Gastroesophageal sphincter (tissue), 4 donors: ENCODE data around the gene CAMKK1. TPM values are rescaled to one million over a fixed set of nuclear protein-coding genes. Genes with fewer than 3 reads are reported as not detected.
A peak's percentile ranks its signal among the peaks of the same experiment; 100 is the strongest.
"Not testable (repeated sequence)": the region's sequence is repeated elsewhere in the genome, so short reads cannot be mapped to it uniquely, and the experiment has no call there.

Experiments used
- ATAC-seq: fragments of 150-250 bp; one replicate; pipeline ENCODE4 v1.9.1; 2016; ENCODE audit warnings: mild to moderate bottlenecking, moderate library complexity
- H3K27ac ChIP-seq, 4 donors: fragments of 200-600 bp; sonication (generic) in 3 of 4; 1 replicate in 3 of 4; 2 replicates in 1 of 4; pipeline ENCODE4 v1.5.1; 2016 to 2019
- H3K27me3 ChIP-seq: fragments of 200-600 bp; sonication (generic); one replicate; pipeline ENCODE4 v1.5.1; 2019
- H3K36me3 ChIP-seq, 2 donors: fragments of 200-600 bp; sonication (generic); one replicate each; pipeline ENCODE4 v1.5.1; 2019; ENCODE audit warnings: control low read depth in 1 of 2
- H3K4me1 ChIP-seq, 3 donors: fragments of 200-600 bp; sonication (generic); 1 replicate in 2 of 3; 2 replicates in 1 of 3; pipeline ENCODE4 v1.5.1; 2016 to 2019; ENCODE audit warnings: control low read depth in 2 of 3
- H3K4me3 ChIP-seq, 2 donors: fragments of 200-600 bp; sonication (generic); one replicate each; pipeline ENCODE4 v1.5.1; 2019; ENCODE audit warnings: mild to moderate bottlenecking in 1 of 2, moderate library complexity in 1 of 2
- H3K9me3 ChIP-seq, 3 donors: fragments of 200-600 bp; sonication (generic); one replicate each; pipeline ENCODE4 v1.5.1; 2017 to 2019; ENCODE audit warnings: control low read depth in 2 of 3
- CTCF ChIP-seq, 4 experiments: fragments of 200-600 bp in 2 of 4; fragments of 450-650 bp in 2 of 4; sonication (generic) in 1 of 4; IDR thresholded peaks; one replicate each; pipeline ENCODE4 v1.5.1; 2017 to 2019; ENCODE audit warnings: antibody characterized with exemption in 4 of 4, mild to moderate bottlenecking in 2 of 4, moderate library complexity in 2 of 4
- EP300 ChIP-seq: sonication (generic); formaldehyde crosslinking; IDR thresholded peaks from one replicate; pipeline ENCODE4 v1.6.1; 2017; ENCODE audit warnings: antibody characterized with exemption, mild to moderate bottlenecking
- POLR2A ChIP-seq, 2 donors: fragments of 450-650 bp; IDR thresholded peaks; one replicate each; pipeline ENCODE4 v1.6.1; 2017; ENCODE audit warnings: antibody characterized with exemption in 2 of 2, mild to moderate bottlenecking in 2 of 2, moderate library complexity in 1 of 2
- POLR2AphosphoS5 ChIP-seq: sonication (generic); formaldehyde crosslinking; IDR thresholded peaks from one replicate; pipeline ENCODE4 v1.6.1; 2017; ENCODE audit warnings: antibody characterized with exemption
- WGBS, 2 donors: methylation state at CpG; one replicate each; pipeline ENCODE4 v1.1.5; 2018; ENCODE audit warnings: low coverage in 1 of 2; 5-methylcytosine and 5-hydroxymethylcytosine counted together
- total RNA-seq, 4 donors: library from RNA; depleted of rRNA; stranded (reverse); fragments of >200 nt; gene quantifications; one replicate each; pipeline ENCODE4 v1.1.0, GENCODE V29; 2016

Gene CAMKK1
- total RNA-seq, 4 donors from 2014 or later: 3.4 to 7.1 (median 3.8) TPM

DNA sequence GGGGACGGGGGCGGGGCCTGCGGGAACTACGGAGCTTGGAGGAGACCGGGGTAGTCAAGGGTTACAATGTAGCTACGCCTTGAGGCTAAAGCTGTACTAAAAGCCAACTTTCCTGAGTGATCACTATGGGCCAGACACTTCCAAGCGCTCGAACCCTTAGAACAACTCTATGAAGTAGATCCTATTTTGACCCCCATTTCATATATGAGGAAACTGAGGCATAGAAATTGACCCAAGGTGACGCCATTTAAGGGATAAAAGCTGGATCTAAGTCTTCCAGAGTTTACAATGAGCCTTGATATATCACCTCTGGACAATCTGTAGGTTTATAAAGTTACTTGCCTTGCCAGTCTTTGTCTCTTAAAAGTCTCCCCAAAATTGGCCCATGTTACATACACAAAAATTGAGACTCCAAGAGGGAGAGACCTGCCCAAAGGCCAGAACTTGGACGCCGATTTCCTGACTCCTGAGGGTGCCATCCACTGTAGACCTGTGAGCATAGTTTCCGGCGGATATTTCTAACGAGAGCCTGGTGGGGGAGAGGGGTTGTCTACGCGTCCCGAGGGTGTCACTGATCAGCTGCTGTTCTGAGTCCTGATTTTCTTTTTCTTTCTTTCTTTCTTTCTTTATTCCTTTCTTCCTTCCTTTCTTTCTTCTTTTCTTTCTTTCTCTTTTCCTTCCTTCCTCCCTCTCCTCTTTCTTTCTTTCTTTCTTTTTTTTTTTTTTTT, 46.3 kb downstream of the CAMKK1 start:
- H3K27me3 ChIP-seq: no peaks in the 10 kb centered on the region
- TF ChIP-seq POLR2A (IDR thresholded peaks at IDR 0.05) (no peak), EP300 (no peak), POLR2AphosphoS5 (no peak), CTCF (IDR thresholded peaks at IDR 0.05) (no peak)
- ATAC-seq: no peak
- 28 to 72% methylated on average over 3 to 11 of the region's 17 CpGs for WGBS, 2 donors
- H3K27ac ChIP-seq: peak overlapping the region in 2 of 4 donors; percentile 94 to 97
- no peaks in the 10 kb centered on the region for H3K9me3 ChIP-seq
- peak overlapping the region in 1 of 2 donors; percentile 98 for H3K4me3 ChIP-seq
- peaks cover 0 to 28% (median 7%) of the 10 kb centered on the region in 3 donors for H3K4me1 ChIP-seq
- H3K36me3 ChIP-seq: peaks cover 0 to 27% of the 10 kb centered on the region in 2 donors

- peak within 1 kb of the TSS; percentile 84 to 98 for H3K4me3 ChIP-seq
- no peaks in the 10 kb centered on the region for H3K27me3 ChIP-seq
- no peaks in the 10 kb centered on the region for H3K9me3 ChIP-seq
- peaks cover 0 to 28% (median 7%) of the 10 kb centered on the region in 3 donors for H3K4me1 ChIP-seq
- 0 to 1% methylated on average over 1 to 26 of the region's 76 CpGs for WGBS, 2 donors
- peak; percentile 99 for ATAC-seq
- TF ChIP-seq CTCF (IDR thresholded peaks at IDR 0.05): peak in 3 of 4 experiments; percentile 93 to 96 (median 96)
- peak; percentile 90 to 94 for TF ChIP-seq POLR2A (IDR thresholded peaks at IDR 0.05)
- no peak for TF ChIP-seq EP300
- TF ChIP-seq POLR2AphosphoS5: peak; percentile 81
- H3K27ac ChIP-seq: peak within 1 kb of the TSS; percentile 83 to 97 (median 90)
- H3K36me3 ChIP-seq: peaks cover 0 to 35% of the 10 kb centered on the region in 2 donors
These were observed 47.0 kb downstream of the CAMKK1 start, which contains the start of gene NCBP3 for GRCh38 chr17:3845621-3846436. NCBP3 (minus strand) TSS chr17:3846246; CDS start chr17:3846223, 23 bp downstream.

- Histone ChIP-seq H3K4me3 (peak overlapping the region; percentile 84 to 98), H3K4me1 (peaks cover 0 to 28% (median 7%) of the 10 kb centered on the region in 3 donors), H3K36me3 (peaks cover 0 to 41% of the 10 kb centered on the region in 2 donors), H3K9me3 (no peaks in the 10 kb centered on the region), H3K27ac (peak overlapping the region in 3 of 4 donors; percentile 85 to 97 (median 94)), H3K27me3 (no peaks in the 10 kb centered on the region)
- no peak for ATAC-seq
- WGBS, 2 donors: 0% methylated on average over 2 to 6 of the region's 8 CpGs
- TF ChIP-seq EP300 (no peak), CTCF (IDR thresholded peaks at IDR 0.05) (no peak), POLR2A (IDR thresholded peaks at IDR 0.05) (no peak), POLR2AphosphoS5 (no peak)
These were observed 47.6 kb downstream of the CAMKK1 start for GRCh38 chr17:3845291-3845620.

DNA sequence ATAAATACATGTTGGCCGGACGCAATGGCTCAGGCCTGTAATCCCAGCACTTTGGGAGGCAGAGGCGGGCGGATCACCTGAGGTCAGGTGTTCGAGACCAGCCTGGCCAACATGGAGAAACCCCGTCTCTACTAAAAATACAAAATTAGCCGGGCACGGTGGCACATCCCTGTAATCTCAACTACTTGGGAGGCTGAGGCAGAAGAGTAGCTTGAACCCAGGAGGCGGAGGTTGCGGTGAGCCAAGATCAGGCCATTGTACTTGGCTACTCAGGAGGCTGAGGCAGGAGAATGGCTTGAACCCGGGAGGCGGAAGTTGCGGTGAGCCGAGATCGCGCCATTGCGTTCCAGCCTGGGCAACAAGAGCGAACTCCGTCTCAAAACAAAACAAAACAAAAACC, 48.3 kb downstream of the CAMKK1 start:
- ATAC-seq, H3K27me3 ChIP-seq, H3K9me3 ChIP-seq, H3K4me3 ChIP-seq, H3K27ac ChIP-seq: not testable (repeated sequence)
- Histone ChIP-seq H3K4me1 (peaks cover 0 to 28% (median 7%) of the 10 kb centered on the region in 3 donors), H3K36me3 (peaks cover 0 to 48% of the 10 kb centered on the region in 2 donors)
- 82 to 94% methylated on average over 7 to 9 of the region's 19 CpGs for WGBS, 2 donors

DNA sequence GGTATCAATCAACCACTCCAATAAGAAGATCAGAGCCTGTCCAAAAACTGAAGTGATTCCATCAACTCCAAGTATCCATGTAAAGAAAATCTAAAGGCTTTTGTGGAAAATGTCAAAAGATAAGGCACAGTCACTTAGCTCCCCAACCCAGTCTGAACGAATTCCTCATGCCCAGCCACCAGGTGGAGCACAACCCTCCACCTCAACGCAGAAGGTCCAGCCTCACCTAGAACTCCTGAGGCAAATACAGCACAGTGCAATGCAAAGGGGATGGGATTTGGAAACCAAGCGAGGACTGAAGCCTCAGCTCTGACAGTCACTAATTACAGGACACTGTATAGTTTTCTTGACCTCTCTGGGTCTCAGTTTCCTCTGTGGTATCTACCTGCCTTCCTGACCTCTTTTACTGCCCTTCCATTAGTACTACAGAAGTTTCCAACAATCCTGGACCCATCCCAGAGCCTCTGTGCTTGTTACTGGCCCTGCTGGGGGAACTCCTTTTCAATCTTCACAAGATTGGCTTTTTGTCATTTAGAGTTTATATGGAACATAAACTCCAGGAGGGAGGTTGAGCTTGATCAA, 48.8 kb downstream of the CAMKK1 start:
- H3K27me3 ChIP-seq: no peaks in the 10 kb centered on the region
- H3K36me3 ChIP-seq: peaks cover 0 to 53% of the 10 kb centered on the region in 2 donors
- TF ChIP-seq CTCF (IDR thresholded peaks at IDR 0.05) (peak in 2 of 4 experiments; percentile 11 to 41), POLR2A (IDR thresholded peaks at IDR 0.05) (no peak), EP300 (no peak)
- H3K9me3 ChIP-seq: no peaks in the 10 kb centered on the region
- WGBS, 2 donors: 30 to 33% methylated on average over 3 of the region's 3 CpGs
- H3K4me1 ChIP-seq: peaks cover 0 to 28% (median 7%) of the 10 kb centered on the region in 3 donors
- no peak overlapping the region for H3K27ac ChIP-seq
- ATAC-seq: no peak
- H3K4me3 ChIP-seq: no peak overlapping the region
